ENCODE results near the gene DDX59.

GRCh38 chr1:200659269-200659668, 10.4 kb downstream of the DDX59 start:
- TF ChIP-seq SREBF2 (IDR thresholded peaks at IDR 0.05; ENCODE audit: low read length) (no peak), RBBP5 (conservative IDR thresholded peaks at IDR 0.05) (no peak), BACH1 (IDR thresholded peaks at IDR 0.05; ENCODE audit: borderline replicate concordance) (no peak), CTCF (IDR thresholded peaks at IDR 0.05 in 2 of 3, conservative IDR thresholded peaks at IDR 0.05 in 1 of 3; ENCODE audit: control insufficient read depth in 2 of 3, extremely low read depth in 1 of 3, insufficient read depth in 1 of 3, low read depth in 3 of 3, low read length in 3 of 3) (no peak), ZBTB40 (IDR thresholded peaks at IDR 0.05; ENCODE audit: borderline replicate concordance) (no peak), RCOR1 (conservative IDR thresholded peaks at IDR 0.05; ENCODE audit: low read depth, low read length) (no peak), NFYB (IDR thresholded peaks at IDR 0.05; ENCODE audit: insufficient read depth, low read depth, low read length) (no peak), POLR2A (IDR thresholded peaks at IDR 0.05; ENCODE audit: low read depth, low read length) (no peak), NR2C2 (IDR thresholded peaks at IDR 0.05; ENCODE audit: borderline replicate concordance, control insufficient read depth, insufficient read length, low read depth) (no peak)

Measured in GM12878 (cell line).